Sigmoid colon (tissue), 7 donors: ENCODE results near the gene RIMKLB. TPM values are rescaled to one million over a fixed set of nuclear protein-coding genes. Genes with fewer than 3 reads are reported as not detected.

ENCODE experiments used
- DNase-seq: peaks from one replicate; pipeline ENCODE4 v3.0.0-alpha.2; 2019
- H3K27ac ChIP-seq, 4 donors: fragments of 200-600 bp; sonication (generic); one replicate each; pipeline ENCODE4 v1.5.1; 2016 to 2019; ENCODE audit warnings: mild to moderate bottlenecking in 1 of 4
- H3K27me3 ChIP-seq, 3 donors: fragments of 200-600 bp; sonication (generic); one replicate each; pipeline ENCODE4 v1.5.1; 2019; ENCODE audit warnings: mild to moderate bottlenecking in 1 of 3
- H3K36me3 ChIP-seq, 4 donors: fragments of 200-600 bp; sonication (generic); one replicate each; pipeline ENCODE4 v1.5.1; 2016 to 2019
- H3K4me1 ChIP-seq, 4 donors: fragments of 200-600 bp; sonication (generic); one replicate each; pipeline ENCODE4 v1.5.1; 2017 to 2019
- H3K4me3 ChIP-seq, 4 donors: fragments of 200-600 bp; sonication (generic); one replicate each; pipeline ENCODE4 v1.5.1; 2017 to 2019; ENCODE audit warnings: mild to moderate bottlenecking in 2 of 4, moderate library complexity in 1 of 4
- H3K9me3 ChIP-seq, 4 donors: fragments of 200-600 bp in 3 of 4; sonication (generic) in 3 of 4; one replicate each; pipeline versions ENCODE4 v1.5.1 to v1.6.1; 2013 to 2019
- CTCF ChIP-seq, 4 experiments: fragments of 450-650 bp in 3 of 4; fragments of 200-600 bp in 1 of 4; IDR thresholded peaks; one replicate each; pipeline ENCODE4 v1.5.1; 2016 to 2019; ENCODE audit warnings: antibody characterized with exemption in 4 of 4, mild to moderate bottlenecking in 3 of 4, moderate library complexity in 2 of 4
- EP300 ChIP-seq, 4 donors: sonication (generic); formaldehyde crosslinking; IDR thresholded peaks; one replicate each; pipeline ENCODE4 v1.6.1; 2017; ENCODE audit warnings: antibody characterized with exemption in 4 of 4
- POLR2A ChIP-seq, 2 donors: fragments of 450-650 bp; IDR thresholded peaks; one replicate each; pipeline ENCODE4 v1.6.1; 2016; ENCODE audit warnings: antibody characterized with exemption in 2 of 2, mild to moderate bottlenecking in 2 of 2, moderate library complexity in 2 of 2
- POLR2AphosphoS5 ChIP-seq, 4 donors: sonication (generic); formaldehyde crosslinking; IDR thresholded peaks; one replicate each; pipeline ENCODE4 v1.6.1; 2017; ENCODE audit warnings: antibody characterized with exemption in 4 of 4
- WGBS, 2 donors: extraction: QIAGEN DNeasy Blood & Tissue Kit; methylation state at CpG; one replicate each; pipeline ENCODE4 v1.1.7; 2013; 5-methylcytosine and 5-hydroxymethylcytosine counted together
- intact Hi-C: fragments of 100-400 bp; cut with DNase I; formaldehyde crosslinking; loops from one replicate; pipeline ENCODE4 v1.15.1; 2023
- polyA plus RNA-seq, 3 donors: library from polyadenylated mRNA; stranded (reverse); fragments of 200-250 nt; gene quantifications; one replicate each; pipeline ENCODE4 v1.2.3, GENCODE V29; 2013
- total RNA-seq, 4 donors: library from RNA; depleted of rRNA; stranded (reverse); fragments of >200 nt; gene quantifications; one replicate each; pipeline ENCODE4 v1.1.0, GENCODE V29; 2016
- donor health status: healthy with polysubstance abuse.
- donor health status: Bipolar disorder and iron deficiency.
- donor health status: healthy.

RIMKLB gene
- total and polyA plus RNA-seq, 7 donors: 0.23 to 60.4 (median 52.3) TPM

GRCh38 chr12:8667270-8667669, 30.5 kb upstream of the RIMKLB start:
- Histone ChIP-seq H3K9me3 (no peaks in the 10 kb centered on the region), H3K27me3 (no peaks in the 10 kb centered on the region), H3K27ac (peak overlapping the region in 2 of 4 donors; percentile 76 to 81), H3K4me3 (no peak overlapping the region), H3K36me3 (no peaks in the 10 kb centered on the region), H3K4me1 (peaks cover 0 to 32% (median 27%) of the 10 kb centered on the region in 4 donors)
- 51 to 60% methylated on average over 2 of the region's 2 CpGs for WGBS, 2 donors
- TF ChIP-seq POLR2A (IDR thresholded peaks at IDR 0.05) (no peak), CTCF (IDR thresholded peaks at IDR 0.05) (no peak), POLR2AphosphoS5 (IDR thresholded peaks at IDR 0.05) (no peak), EP300 (IDR thresholded peaks at IDR 0.05) (no peak)
- DNase-seq: no peak
- intact Hi-C loops: no loop called here

- Histone ChIP-seq H3K36me3 (no peaks in the 10 kb centered on the region), H3K27me3 (no peaks in the 10 kb centered on the region), H3K4me1 (peaks cover 0 to 32% (median 25%) of the 10 kb centered on the region in 4 donors), H3K27ac (peak overlapping the region in 3 of 4 donors; percentile 35 to 76 (median 37)), H3K4me3 (no peak overlapping the region), H3K9me3 (no peaks in the 10 kb centered on the region)
- 74 to 81% methylated on average over 2 of the region's 2 CpGs for WGBS, 2 donors
- intact Hi-C loops: no loop called here
- no peak for DNase-seq
- TF ChIP-seq POLR2A (IDR thresholded peaks at IDR 0.05) (no peak), EP300 (IDR thresholded peaks at IDR 0.05) (no peak), CTCF (IDR thresholded peaks at IDR 0.05) (no peak), POLR2AphosphoS5 (IDR thresholded peaks at IDR 0.05) (peak in 1 of 4 donors; percentile 22)
Measured at GRCh38 chr12:8668441-8668840, 29.4 kb upstream of the RIMKLB start.

- no peak overlapping the region for H3K27ac ChIP-seq
- DNase-seq: no peak
- intact Hi-C loops: no loop called here
- 76 to 88% methylated on average over 5 of the region's 5 CpGs for WGBS, 2 donors
- H3K9me3 ChIP-seq: no peaks in the 10 kb centered on the region
- H3K36me3 ChIP-seq: no peaks in the 10 kb centered on the region
- peaks cover 0 to 19% (median 3%) of the 10 kb centered on the region in 4 donors for H3K4me1 ChIP-seq
- no peak for TF ChIP-seq POLR2AphosphoS5 (IDR thresholded peaks at IDR 0.05)
- no peak for TF ChIP-seq POLR2A (IDR thresholded peaks at IDR 0.05)
- no peak for TF ChIP-seq CTCF (IDR thresholded peaks at IDR 0.05)
- TF ChIP-seq EP300 (IDR thresholded peaks at IDR 0.05): no peak
- H3K4me3 ChIP-seq: no peak overlapping the region
- H3K27me3 ChIP-seq: no peaks in the 10 kb centered on the region
Measured at GRCh38 chr12:8672381-8672780, 25.4 kb upstream of the RIMKLB start.

- no peaks in the 10 kb centered on the region for H3K36me3 ChIP-seq
- no peaks in the 10 kb centered on the region for H3K27me3 ChIP-seq
- no peaks in the 10 kb centered on the region for H3K9me3 ChIP-seq
- intact Hi-C loops: no loop called here
- H3K4me1 ChIP-seq: no peaks in the 10 kb centered on the region
- WGBS, 2 donors: 15 to 37% methylated on average over 3 of the region's 3 CpGs
- H3K27ac ChIP-seq: no peak overlapping the region
- TF ChIP-seq CTCF (IDR thresholded peaks at IDR 0.05) (no peak), POLR2AphosphoS5 (IDR thresholded peaks at IDR 0.05) (no peak), POLR2A (IDR thresholded peaks at IDR 0.05) (no peak), EP300 (IDR thresholded peaks at IDR 0.05) (no peak)
- no peak overlapping the region for H3K4me3 ChIP-seq
- no peak for DNase-seq
Measured at GRCh38 chr12:8675591-8676036, 22.2 kb upstream of the RIMKLB start.

GRCh38 chr12:8676651-8677050, 21.1 kb upstream of the RIMKLB start:
- 78% methylated on average over 4 of the region's 4 CpGs for WGBS, 2 donors
- DNase-seq: no peak
- no peak for TF ChIP-seq CTCF (IDR thresholded peaks at IDR 0.05)
- TF ChIP-seq EP300 (IDR thresholded peaks at IDR 0.05): no peak
- no peak for TF ChIP-seq POLR2A (IDR thresholded peaks at IDR 0.05)
- TF ChIP-seq POLR2AphosphoS5 (IDR thresholded peaks at IDR 0.05): no peak
- no peak overlapping the region for H3K27ac ChIP-seq
- H3K36me3 ChIP-seq: no peaks in the 10 kb centered on the region
- H3K4me1 ChIP-seq: peaks cover 0 to 8% (median 0%) of the 10 kb centered on the region in 4 donors
- no peak overlapping the region for H3K4me3 ChIP-seq
- intact Hi-C loops: no loop called here
- H3K27me3 ChIP-seq: no peaks in the 10 kb centered on the region
- no peaks in the 10 kb centered on the region for H3K9me3 ChIP-seq
